ENCODE results near the gene MAST4.
A peak's percentile ranks its signal among the peaks of the same experiment; 100 is the strongest.

Gene MAST4

DNA sequence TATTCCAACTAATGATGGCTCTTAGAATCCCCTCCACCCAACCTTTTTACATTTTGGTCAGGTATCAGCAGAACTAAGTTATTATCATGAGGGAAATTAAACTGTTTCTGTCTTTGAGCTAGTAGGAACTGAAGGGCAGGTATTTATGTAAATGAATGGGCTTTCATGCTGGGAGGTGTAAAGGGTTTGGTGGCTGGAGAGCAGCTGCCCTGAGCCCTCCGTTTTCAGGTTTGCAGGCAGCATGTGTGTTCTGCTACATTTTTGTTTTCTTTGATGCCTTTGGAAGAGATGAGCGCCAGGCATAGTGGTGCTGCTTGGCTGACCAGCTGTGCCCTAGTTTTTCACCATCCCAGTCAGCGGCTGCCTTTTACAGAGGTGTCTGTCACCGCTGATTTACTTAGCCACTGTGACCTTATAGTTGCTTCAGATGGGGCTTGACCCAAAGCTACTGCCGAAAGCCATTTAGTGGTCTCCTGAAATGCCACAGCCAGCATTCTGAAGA, 231.9 kb downstream of the MAST4 start:
- Histone ChIP-seq H3K9me3 (ENCODE audit: control insufficient read depth, insufficient read depth, low read depth, low read length) (no peaks in the 10 kb centered on the region), H3K36me3 (ENCODE audit: control insufficient read depth in 2 of 2, insufficient read depth in 1 of 2, low read length in 2 of 2) (no peaks in the 10 kb centered on the region), H3K4me3 (ENCODE audit: low read depth, low read length) (0 out of 2 replicates have a peak overlapping the region, but pooled peaks have one; percentile 0), H3K4me1 (ENCODE audit: control insufficient read depth, insufficient read depth, low read length) (peaks cover 12% of the 10 kb centered on the region), H3K27ac (ENCODE audit: extremely low read depth, low read depth, low read length) (no peak overlapping the region)
- POLR2A ChIA-PET, result interaction anchor here (0.7 to 1.0 kb wide), 3 partner anchors 26 to 379 kb away, joined by 3 read pairs; no protein-coding TSS in a partner anchor
- no peak for TF ChIP-seq OVOL3 (tag by site-specific recombination; IDR thresholded peaks at IDR 0.05)
- TF ChIP-seq, protein P1, sequence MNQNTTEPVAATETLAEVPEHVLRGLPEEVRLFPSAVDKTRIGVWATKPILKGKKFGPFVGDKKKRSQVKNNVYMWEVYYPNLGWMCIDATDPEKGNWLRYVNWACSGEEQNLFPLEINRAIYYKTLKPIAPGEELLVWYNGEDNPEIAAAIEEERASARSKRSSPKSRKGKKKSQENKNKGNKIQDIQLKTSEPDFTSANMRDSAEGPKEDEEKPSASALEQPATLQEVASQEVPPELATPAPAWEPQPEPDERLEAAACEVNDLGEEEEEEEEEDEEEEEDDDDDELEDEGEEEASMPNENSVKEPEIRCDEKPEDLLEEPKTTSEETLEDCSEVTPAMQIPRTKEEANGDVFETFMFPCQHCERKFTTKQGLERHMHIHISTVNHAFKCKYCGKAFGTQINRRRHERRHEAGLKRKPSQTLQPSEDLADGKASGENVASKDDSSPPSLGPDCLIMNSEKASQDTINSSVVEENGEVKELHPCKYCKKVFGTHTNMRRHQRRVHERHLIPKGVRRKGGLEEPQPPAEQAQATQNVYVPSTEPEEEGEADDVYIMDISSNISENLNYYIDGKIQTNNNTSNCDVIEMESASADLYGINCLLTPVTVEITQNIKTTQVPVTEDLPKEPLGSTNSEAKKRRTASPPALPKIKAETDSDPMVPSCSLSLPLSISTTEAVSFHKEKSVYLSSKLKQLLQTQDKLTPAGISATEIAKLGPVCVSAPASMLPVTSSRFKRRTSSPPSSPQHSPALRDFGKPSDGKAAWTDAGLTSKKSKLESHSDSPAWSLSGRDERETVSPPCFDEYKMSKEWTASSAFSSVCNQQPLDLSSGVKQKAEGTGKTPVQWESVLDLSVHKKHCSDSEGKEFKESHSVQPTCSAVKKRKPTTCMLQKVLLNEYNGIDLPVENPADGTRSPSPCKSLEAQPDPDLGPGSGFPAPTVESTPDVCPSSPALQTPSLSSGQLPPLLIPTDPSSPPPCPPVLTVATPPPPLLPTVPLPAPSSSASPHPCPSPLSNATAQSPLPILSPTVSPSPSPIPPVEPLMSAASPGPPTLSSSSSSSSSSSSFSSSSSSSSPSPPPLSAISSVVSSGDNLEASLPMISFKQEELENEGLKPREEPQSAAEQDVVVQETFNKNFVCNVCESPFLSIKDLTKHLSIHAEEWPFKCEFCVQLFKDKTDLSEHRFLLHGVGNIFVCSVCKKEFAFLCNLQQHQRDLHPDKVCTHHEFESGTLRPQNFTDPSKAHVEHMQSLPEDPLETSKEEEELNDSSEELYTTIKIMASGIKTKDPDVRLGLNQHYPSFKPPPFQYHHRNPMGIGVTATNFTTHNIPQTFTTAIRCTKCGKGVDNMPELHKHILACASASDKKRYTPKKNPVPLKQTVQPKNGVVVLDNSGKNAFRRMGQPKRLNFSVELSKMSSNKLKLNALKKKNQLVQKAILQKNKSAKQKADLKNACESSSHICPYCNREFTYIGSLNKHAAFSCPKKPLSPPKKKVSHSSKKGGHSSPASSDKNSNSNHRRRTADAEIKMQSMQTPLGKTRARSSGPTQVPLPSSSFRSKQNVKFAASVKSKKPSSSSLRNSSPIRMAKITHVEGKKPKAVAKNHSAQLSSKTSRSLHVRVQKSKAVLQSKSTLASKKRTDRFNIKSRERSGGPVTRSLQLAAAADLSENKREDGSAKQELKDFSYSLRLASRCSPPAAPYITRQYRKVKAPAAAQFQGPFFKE (tag by site-specific recombination; IDR thresholded peaks at IDR 0.05; ENCODE audit: borderline replicate concordance), result no peak
- TF ChIP-seq ZNF571 (tag by site-specific recombination; IDR thresholded peaks at IDR 0.05), result no peak
- no peak for TF ChIP-seq ZBTB17 (tag by site-specific recombination; IDR thresholded peaks at IDR 0.05)
- TF ChIP-seq ZNF600 (tag by site-specific recombination; IDR thresholded peaks at IDR 0.05), result no peak
- TF ChIP-seq, protein P2, sequence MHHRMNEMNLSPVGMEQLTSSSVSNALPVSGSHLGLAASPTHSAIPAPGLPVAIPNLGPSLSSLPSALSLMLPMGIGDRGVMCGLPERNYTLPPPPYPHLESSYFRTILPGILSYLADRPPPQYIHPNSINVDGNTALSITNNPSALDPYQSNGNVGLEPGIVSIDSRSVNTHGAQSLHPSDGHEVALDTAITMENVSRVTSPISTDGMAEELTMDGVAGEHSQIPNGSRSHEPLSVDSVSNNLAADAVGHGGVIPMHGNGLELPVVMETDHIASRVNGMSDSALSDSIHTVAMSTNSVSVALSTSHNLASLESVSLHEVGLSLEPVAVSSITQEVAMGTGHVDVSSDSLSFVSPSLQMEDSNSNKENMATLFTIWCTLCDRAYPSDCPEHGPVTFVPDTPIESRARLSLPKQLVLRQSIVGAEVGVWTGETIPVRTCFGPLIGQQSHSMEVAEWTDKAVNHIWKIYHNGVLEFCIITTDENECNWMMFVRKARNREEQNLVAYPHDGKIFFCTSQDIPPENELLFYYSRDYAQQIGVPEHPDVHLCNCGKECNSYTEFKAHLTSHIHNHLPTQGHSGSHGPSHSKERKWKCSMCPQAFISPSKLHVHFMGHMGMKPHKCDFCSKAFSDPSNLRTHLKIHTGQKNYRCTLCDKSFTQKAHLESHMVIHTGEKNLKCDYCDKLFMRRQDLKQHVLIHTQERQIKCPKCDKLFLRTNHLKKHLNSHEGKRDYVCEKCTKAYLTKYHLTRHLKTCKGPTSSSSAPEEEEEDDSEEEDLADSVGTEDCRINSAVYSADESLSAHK (tag by site-specific recombination; IDR thresholded peaks at IDR 0.05), result no peak
- TF ChIP-seq ZNF416 (tag by site-specific recombination; IDR thresholded peaks at IDR 0.05), result no peak
- TF ChIP-seq ZNF311 (tag by site-specific recombination; IDR thresholded peaks at IDR 0.05; ENCODE audit: borderline replicate concordance), result no peak
- TF ChIP-seq ZNF248 (tag by site-specific recombination; IDR thresholded peaks at IDR 0.05), result no peak
- no peak for TF ChIP-seq ZNF223 (tag by site-specific recombination; IDR thresholded peaks at IDR 0.05)
- no peak for TF ChIP-seq PRDM1 (tag by site-specific recombination; IDR thresholded peaks at IDR 0.05)
- no peak for TF ChIP-seq WT1 (tag by site-specific recombination; IDR thresholded peaks at IDR 0.05)
- TF ChIP-seq ZNF169 (tag by site-specific recombination; IDR thresholded peaks at IDR 0.05), result no peak
- TF ChIP-seq ZSCAN23 (tag by site-specific recombination; IDR thresholded peaks at IDR 0.05), result no peak
- TF ChIP-seq ZNF394 (tag by site-specific recombination; IDR thresholded peaks at IDR 0.05; ENCODE audit: borderline replicate concordance), result no peak
- TF ChIP-seq, protein P3, sequence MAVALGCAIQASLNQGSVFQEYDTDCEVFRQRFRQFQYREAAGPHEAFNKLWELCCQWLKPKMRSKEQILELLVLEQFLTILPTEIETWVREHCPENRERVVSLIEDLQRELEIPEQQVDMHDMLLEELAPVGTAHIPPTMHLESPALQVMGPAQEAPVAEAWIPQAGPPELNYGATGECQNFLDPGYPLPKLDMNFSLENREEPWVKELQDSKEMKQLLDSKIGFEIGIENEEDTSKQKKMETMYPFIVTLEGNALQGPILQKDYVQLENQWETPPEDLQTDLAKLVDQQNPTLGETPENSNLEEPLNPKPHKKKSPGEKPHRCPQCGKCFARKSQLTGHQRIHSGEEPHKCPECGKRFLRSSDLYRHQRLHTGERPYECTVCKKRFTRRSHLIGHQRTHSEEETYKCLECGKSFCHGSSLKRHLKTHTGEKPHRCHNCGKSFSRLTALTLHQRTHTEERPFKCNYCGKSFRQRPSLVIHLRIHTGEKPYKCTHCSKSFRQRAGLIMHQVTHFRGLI (tag by site-specific recombination; IDR thresholded peaks at IDR 0.05), result no peak
- TF ChIP-seq, protein P4, sequence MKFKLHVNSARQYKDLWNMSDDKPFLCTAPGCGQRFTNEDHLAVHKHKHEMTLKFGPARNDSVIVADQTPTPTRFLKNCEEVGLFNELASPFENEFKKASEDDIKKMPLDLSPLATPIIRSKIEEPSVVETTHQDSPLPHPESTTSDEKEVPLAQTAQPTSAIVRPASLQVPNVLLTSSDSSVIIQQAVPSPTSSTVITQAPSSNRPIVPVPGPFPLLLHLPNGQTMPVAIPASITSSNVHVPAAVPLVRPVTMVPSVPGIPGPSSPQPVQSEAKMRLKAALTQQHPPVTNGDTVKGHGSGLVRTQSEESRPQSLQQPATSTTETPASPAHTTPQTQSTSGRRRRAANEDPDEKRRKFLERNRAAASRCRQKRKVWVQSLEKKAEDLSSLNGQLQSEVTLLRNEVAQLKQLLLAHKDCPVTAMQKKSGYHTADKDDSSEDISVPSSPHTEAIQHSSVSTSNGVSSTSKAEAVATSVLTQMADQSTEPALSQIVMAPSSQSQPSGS (tag by site-specific recombination; IDR thresholded peaks at IDR 0.05; ENCODE audit: low read depth), result no peak
- TF ChIP-seq ZNF530 (tag by site-specific recombination; IDR thresholded peaks at IDR 0.05; ENCODE audit: low read depth), result no peak
- TF ChIP-seq, protein P5, sequence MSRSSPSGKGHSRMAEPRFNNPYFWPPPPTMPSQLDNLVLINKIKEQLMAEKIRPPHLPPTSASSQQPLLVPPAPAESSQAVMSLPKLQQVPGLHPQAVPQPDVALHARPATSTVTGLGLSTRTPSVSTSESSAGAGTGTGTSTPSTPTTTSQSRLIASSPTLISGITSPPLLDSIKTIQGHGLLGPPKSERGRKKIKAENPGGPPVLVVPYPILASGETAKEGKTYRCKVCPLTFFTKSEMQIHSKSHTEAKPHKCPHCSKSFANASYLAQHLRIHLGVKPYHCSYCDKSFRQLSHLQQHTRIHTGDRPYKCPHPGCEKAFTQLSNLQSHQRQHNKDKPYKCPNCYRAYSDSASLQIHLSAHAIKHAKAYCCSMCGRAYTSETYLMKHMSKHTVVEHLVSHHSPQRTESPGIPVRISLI (tag by site-specific recombination; IDR thresholded peaks at IDR 0.05), result no peak
- TF ChIP-seq ZXDB (tag by site-specific recombination; IDR thresholded peaks at IDR 0.05), result no peak
- CTCF ChIA-PET, result interaction anchor here (0.6 to 2.9 kb wide), 6 partner anchors 10 to 379 kb away, joined by 3 to 17 read pairs (median 4); no protein-coding TSS in a partner anchor
